Activated CD8-positive, alpha-beta memory T cell treated with anti-CD3 and anti-CD28 coated beads for 48 hours (primary cell): ENCODE measurements around the gene BRD4.

Experiments used
- DNase-seq, 3 experiments: peaks; one replicate each; pipeline ENCODE4 v3.0.0-alpha.2; 2020; ENCODE audit warnings: low read depth in 2 of 3, low spot score in 2 of 3

The BRD4 gene

GRCh38 chr19:15249972-15250639 is 82.2 kb downstream of the BRD4 start:
- no peak for DNase-seq

GRCh38 chr19:15249528-15249874 is 82.8 kb downstream of the BRD4 start:
- no peak for DNase-seq

- DNase-seq, result no peak
Measured at GRCh38 chr19:15248648-15249527, 83.5 kb downstream of the BRD4 start.

GRCh38 chr19:15248106-15248505 is 84.2 kb downstream of the BRD4 start:
- no peak for DNase-seq

- DNase-seq, result no peak
Measured at GRCh38 chr19:15247107-15248014, 85.0 kb downstream of the BRD4 start.

- DNase-seq, result no peak
Measured at GRCh38 chr19:15246198-15246481, 86.2 kb downstream of the BRD4 start.

- DNase-seq, result no peak
Measured at GRCh38 chr19:15245370-15246197, 86.8 kb downstream of the BRD4 start.

GRCh38 chr19:15244808-15245207 is 87.5 kb downstream of the BRD4 start:
- no peak for DNase-seq

GRCh38 chr19:15244106-15244803 is 88.1 kb downstream of the BRD4 start:
- DNase-seq, result no peak

GRCh38 chr19:15243236-15243957 is 88.9 kb downstream of the BRD4 start:
- no peak for DNase-seq

GRCh38 chr19:15241259-15241910 is 91.0 kb downstream of the BRD4 start:
- no peak for DNase-seq

GRCh38 chr19:15240515-15240914 is 91.8 kb downstream of the BRD4 start:
- no peak for DNase-seq

- no peak for DNase-seq
Measured at GRCh38 chr19:15239337-15239949, 92.9 kb downstream of the BRD4 start.

- DNase-seq, result no peak
Measured at GRCh38 chr19:15238639-15239155, 93.6 kb downstream of the BRD4 start.

- no peak for DNase-seq
Measured at GRCh38 chr19:15237759-15238638, 94.3 kb downstream of the BRD4 start.

GRCh38 chr19:15236886-15237285 is 95.5 kb downstream of the BRD4 start:
- DNase-seq, result no peak

GRCh38 chr19:15235781-15236180 is 96.6 kb downstream of the BRD4 start:
- DNase-seq, result no peak
